Measurements from ENCODE around the gene DZIP1.

Gene DZIP1

GRCh38 chr13:95552539-95553441 is 91.7 kb downstream of the DZIP1 start, which contains the start of gene CLDN10:
CLDN10 (plus strand) TSS chr13:95552720; CDS start chr13:95552754, 34 bp downstream.
- Histone ChIP-seq H3K4me1 (ENCODE audit: control insufficient read depth in 1 of 2, insufficient read depth in 2 of 2, low read length in 2 of 2) (peaks cover 8 to 14% of the 10 kb centered on the region in 2 experiments), H4K12ac (ENCODE audit: low read depth, low read length) (peak within 1 kb of the TSS; percentile 10), H3K23ac (ENCODE audit: low read length) (no peak within 1 kb of the TSS), H3K18ac (ENCODE audit: low read length) (no peak within 1 kb of the TSS), H4K91ac (ENCODE audit: low read depth, low read length) (no peak within 1 kb of the TSS), H3K4me2 (ENCODE audit: low read length) (peak within 1 kb of the TSS; percentile 88), H3K36me3 (ENCODE audit: control insufficient read depth in 1 of 2, insufficient read depth in 2 of 2, low read length in 2 of 2) (no peaks in the 10 kb centered on the region), H3K79me1 (ENCODE audit: low read length) (no peaks in the 10 kb centered on the region), H3K79me2 (ENCODE audit: control insufficient read depth, insufficient read depth, low read length, poor library complexity) (peaks cover 2% of the 10 kb centered on the region), H3K4ac (ENCODE audit: low read depth, low read length) (peak within 1 kb of the TSS; percentile 55), H2BK12ac (ENCODE audit: low read length) (no peak within 1 kb of the TSS), H3K9ac (ENCODE audit: low read length) (no peak within 1 kb of the TSS), H3K14ac (ENCODE audit: low read length) (peak within 1 kb of the TSS; percentile 40), H3K27me3 (ENCODE audit: insufficient read depth, low read length) (no peaks in the 10 kb centered on the region), H2AFZ (ENCODE audit: insufficient read depth, low read length, poor library complexity) (peak within 1 kb of the TSS; percentile 35), H3K4me3 (ENCODE audit: low read depth, low read length) (peak within 1 kb of the TSS; percentile 83), H3K27ac (ENCODE audit: low read depth, low read length) (no peak within 1 kb of the TSS), H3K9me3 (ENCODE audit: insufficient read depth, low read depth, low read length) (no peaks in the 10 kb centered on the region), H2BK120ac (ENCODE audit: insufficient read depth, low read length, poor library complexity) (no peak within 1 kb of the TSS), H2AK5ac (ENCODE audit: low read length) (no peak within 1 kb of the TSS), H2BK5ac (ENCODE audit: low read depth, low read length, poor library complexity) (no peak within 1 kb of the TSS), H4K8ac (ENCODE audit: low read depth, low read length) (peak within 1 kb of the TSS; percentile 2)
- no CpG with 5 or more reads among the region's 70 CpGs for WGBS (ENCODE audit: extremely low coverage, insufficient coverage, insufficient read length)
- DNase-seq: peak in 1 of 2 donors; percentile 18

DNA sequence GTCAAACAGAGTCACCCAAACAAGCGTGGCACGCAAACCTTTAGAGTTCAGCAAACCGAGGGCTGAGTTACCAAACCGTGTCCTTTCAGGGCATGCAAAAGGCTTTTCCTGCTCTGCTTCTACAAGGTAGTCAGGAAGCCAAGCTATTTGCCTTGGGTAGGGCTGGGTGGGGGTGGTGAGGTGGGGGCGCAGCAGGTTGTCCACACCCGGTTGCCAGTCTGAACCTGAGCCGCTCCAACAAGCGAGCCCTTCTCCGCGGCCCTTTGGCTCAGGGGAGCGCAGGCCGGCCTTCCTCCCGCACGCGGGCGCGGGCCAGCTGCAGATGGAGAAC is 92.3 kb downstream of the DZIP1 start:
- Histone ChIP-seq H2BK120ac (ENCODE audit: insufficient read depth, low read length, poor library complexity) (no peak overlapping the region), H3K18ac (ENCODE audit: low read length) (no peak overlapping the region), H3K4me3 (ENCODE audit: low read depth, low read length) (peak overlapping the region; percentile 57), H3K9ac (ENCODE audit: low read length) (no peak overlapping the region), H3K23ac (ENCODE audit: low read length) (no peak overlapping the region), H3K27ac (ENCODE audit: low read depth, low read length) (no peak overlapping the region), H3K14ac (ENCODE audit: low read length) (no peak overlapping the region), H3K4me2 (ENCODE audit: low read length) (peak overlapping the region; percentile 88), H3K79me1 (ENCODE audit: low read length) (no peaks in the 10 kb centered on the region), H2AFZ (ENCODE audit: insufficient read depth, low read length, poor library complexity) (peak overlapping the region; percentile 35), H2BK12ac (ENCODE audit: low read length) (no peak overlapping the region), H3K9me3 (ENCODE audit: insufficient read depth, low read depth, low read length) (no peaks in the 10 kb centered on the region), H4K12ac (ENCODE audit: low read depth, low read length) (no peak overlapping the region), H3K36me3 (ENCODE audit: control insufficient read depth in 1 of 2, insufficient read depth in 2 of 2, low read length in 2 of 2) (no peaks in the 10 kb centered on the region), H3K4me1 (ENCODE audit: control insufficient read depth in 1 of 2, insufficient read depth in 2 of 2, low read length in 2 of 2) (peaks cover 8 to 14% of the 10 kb centered on the region in 2 experiments), H2AK5ac (ENCODE audit: low read length) (no peak overlapping the region), H3K27me3 (ENCODE audit: insufficient read depth, low read length) (no peaks in the 10 kb centered on the region), H3K4ac (ENCODE audit: low read depth, low read length) (no peak overlapping the region), H4K8ac (ENCODE audit: low read depth, low read length) (no peak overlapping the region), H4K91ac (ENCODE audit: low read depth, low read length) (no peak overlapping the region), H2BK5ac (ENCODE audit: low read depth, low read length, poor library complexity) (no peak overlapping the region), H3K79me2 (ENCODE audit: control insufficient read depth, insufficient read depth, low read length, poor library complexity) (peaks cover 2% of the 10 kb centered on the region)
- no CpG with 5 or more reads among the region's 17 CpGs for WGBS (ENCODE audit: extremely low coverage, insufficient coverage, insufficient read length)
- DNase-seq: no peak

GRCh38 chr13:95547531-95548167 is 96.9 kb downstream of the DZIP1 start:
- Histone ChIP-seq H3K79me1 (ENCODE audit: low read length) (peaks cover 1% of the 10 kb centered on the region), H3K9me3 (ENCODE audit: insufficient read depth, low read depth, low read length) (no peaks in the 10 kb centered on the region), H2BK12ac (ENCODE audit: low read length) (no peak overlapping the region), H3K27me3 (ENCODE audit: insufficient read depth, low read length) (no peaks in the 10 kb centered on the region), H3K79me2 (ENCODE audit: control insufficient read depth, insufficient read depth, low read length, poor library complexity) (no peaks in the 10 kb centered on the region), H3K23ac (ENCODE audit: low read length) (no peak overlapping the region), H2BK5ac (ENCODE audit: low read depth, low read length, poor library complexity) (no peak overlapping the region), H3K36me3 (ENCODE audit: control insufficient read depth in 1 of 2, insufficient read depth in 2 of 2, low read length in 2 of 2) (no peaks in the 10 kb centered on the region), H3K4me2 (ENCODE audit: low read length) (peak overlapping the region; percentile 16), H4K12ac (ENCODE audit: low read depth, low read length) (no peak overlapping the region), H2AFZ (ENCODE audit: insufficient read depth, low read length, poor library complexity) (no peak overlapping the region), H3K14ac (ENCODE audit: low read length) (no peak overlapping the region), H2BK120ac (ENCODE audit: insufficient read depth, low read length, poor library complexity) (no peak overlapping the region), H4K8ac (ENCODE audit: low read depth, low read length) (no peak overlapping the region), H3K18ac (ENCODE audit: low read length) (no peak overlapping the region), H3K4me3 (ENCODE audit: low read depth, low read length) (no peak overlapping the region), H3K9ac (ENCODE audit: low read length) (no peak overlapping the region), H2AK5ac (ENCODE audit: low read length) (no peak overlapping the region), H3K27ac (ENCODE audit: low read depth, low read length) (no peak overlapping the region), H3K4ac (ENCODE audit: low read depth, low read length) (no peak overlapping the region), H4K91ac (ENCODE audit: low read depth, low read length) (no peak overlapping the region), H3K4me1 (ENCODE audit: control insufficient read depth in 1 of 2, insufficient read depth in 2 of 2, low read length in 2 of 2) (peaks cover 6 to 8% of the 10 kb centered on the region in 2 experiments)
- WGBS (ENCODE audit: extremely low coverage, insufficient coverage, insufficient read length): no CpG with 5 or more reads among the region's 6 CpGs
- DNase-seq: peak in 1 of 2 donors; percentile 32

- Histone ChIP-seq H3K79me2 (ENCODE audit: control insufficient read depth, insufficient read depth, low read length, poor library complexity) (no peaks in the 10 kb centered on the region), H3K4ac (ENCODE audit: low read depth, low read length) (no peak overlapping the region), H3K23ac (ENCODE audit: low read length) (no peak overlapping the region), H3K4me3 (ENCODE audit: low read depth, low read length) (no peak overlapping the region), H3K36me3 (ENCODE audit: control insufficient read depth in 1 of 2, insufficient read depth in 2 of 2, low read length in 2 of 2) (no peaks in the 10 kb centered on the region), H2BK120ac (ENCODE audit: insufficient read depth, low read length, poor library complexity) (no peak overlapping the region), H3K27me3 (ENCODE audit: insufficient read depth, low read length) (no peaks in the 10 kb centered on the region), H2AK5ac (ENCODE audit: low read length) (no peak overlapping the region), H3K9ac (ENCODE audit: low read length) (no peak overlapping the region), H2AFZ (ENCODE audit: insufficient read depth, low read length, poor library complexity) (peak overlapping the region; percentile 71), H3K4me2 (ENCODE audit: low read length) (no peak overlapping the region), H2BK12ac (ENCODE audit: low read length) (no peak overlapping the region), H3K9me3 (ENCODE audit: insufficient read depth, low read depth, low read length) (no peaks in the 10 kb centered on the region), H3K27ac (ENCODE audit: low read depth, low read length) (no peak overlapping the region), H4K8ac (ENCODE audit: low read depth, low read length) (no peak overlapping the region), H3K14ac (ENCODE audit: low read length) (no peak overlapping the region), H3K79me1 (ENCODE audit: low read length) (peaks cover 1% of the 10 kb centered on the region), H4K91ac (ENCODE audit: low read depth, low read length) (no peak overlapping the region), H3K4me1 (ENCODE audit: control insufficient read depth in 1 of 2, insufficient read depth in 2 of 2, low read length in 2 of 2) (peaks cover 3 to 4% of the 10 kb centered on the region in 2 experiments), H3K18ac (ENCODE audit: low read length) (no peak overlapping the region), H4K12ac (ENCODE audit: low read depth, low read length) (no peak overlapping the region), H2BK5ac (ENCODE audit: low read depth, low read length, poor library complexity) (no peak overlapping the region)
- WGBS (ENCODE audit: extremely low coverage, insufficient coverage, insufficient read length): no CpG with 5 or more reads among the region's 3 CpGs
- DNase-seq: no peak
Observed at GRCh38 chr13:95546919-95547318, 97.6 kb downstream of the DZIP1 start.

All from trophoblast cell (in vitro differentiated cells and primary cell).